HEK293T (cell line): Measurements from ENCODE around the gene GALNT16.

ENCODE experiments used
- CTCF ChIA-PET: fragments of 350-600 bp; formaldehyde crosslinking; extraction: SDS; loops from one replicate; lab custom pipeline; 2021; ENCODE audit warnings: antibody characterized with exemption, inconsistent platforms; lab: Yijun Ruan, JAX
- POLR2A ChIA-PET: fragments of 350-600 bp; formaldehyde crosslinking; extraction: SDS; loops from one replicate; lab custom pipeline; 2020; ENCODE audit warnings: antibody characterized with exemption, inconsistent platforms; lab: Yijun Ruan, JAX
- DNase-seq: peaks from one replicate; pipeline ENCODE4 v3.0.0; 2012; ENCODE audit warnings: mixed read lengths; ENCODE audit errors: extremely low spot score
- ARNT ChIP-seq: fragments of 450-650 bp; IDR thresholded peaks from 2 replicates; pipeline ENCODE4 v1.6.1; 2017; ENCODE audit warnings: mild to moderate bottlenecking
- BHLHE40 ChIP-seq: fragments of 450-650 bp; IDR thresholded peaks from 2 replicates; pipeline ENCODE4 v1.6.1; 2016; ENCODE audit warnings: mild to moderate bottlenecking, moderate library complexity, borderline replicate concordance
- CTBP1 ChIP-seq: fragments of 450-650 bp; IDR thresholded peaks from 2 replicates; pipeline ENCODE4 v1.6.1; 2016; ENCODE audit warnings: borderline replicate concordance
- ELF4 ChIP-seq: fragments of 450-650 bp; IDR thresholded peaks from 2 replicates; pipeline ENCODE4 v1.6.1; 2017; ENCODE audit warnings: antibody characterized with exemption
- FOXA1 ChIP-seq: fragments of 450-650 bp; IDR thresholded peaks from 2 replicates; pipeline ENCODE4 v1.6.1; 2016; ENCODE audit warnings: mild to moderate bottlenecking
- FOXK2 ChIP-seq: fragments of 450-650 bp; IDR thresholded peaks from 2 replicates; pipeline ENCODE4 v1.6.1; 2016; ENCODE audit warnings: mild to moderate bottlenecking
- FOXM1 ChIP-seq: fragments of 450-650 bp; IDR thresholded peaks from 2 replicates; pipeline ENCODE4 v1.6.1; 2017; ENCODE audit warnings: mild to moderate bottlenecking, borderline replicate concordance
- HDGF ChIP-seq: fragments of 450-650 bp; IDR thresholded peaks from 2 replicates; pipeline ENCODE4 v1.6.1; 2017; ENCODE audit warnings: antibody characterized with exemption, borderline replicate concordance
- L3MBTL2 ChIP-seq: fragments of 450-650 bp; conservative IDR thresholded peaks from 2 replicates; pipeline ENCODE4 v1.6.1; 2016; ENCODE audit warnings: mild to moderate bottlenecking
- LEF1 ChIP-seq: fragments of 450-650 bp; IDR thresholded peaks from 2 replicates; pipeline ENCODE4 v1.6.1; 2017; ENCODE audit warnings: mild to moderate bottlenecking, borderline replicate concordance
- NFRKB ChIP-seq: fragments of 450-650 bp; IDR thresholded peaks from 2 replicates; pipeline ENCODE4 v1.6.1; 2016; ENCODE audit warnings: mild to moderate bottlenecking, moderate library complexity
- PKNOX1 ChIP-seq: fragments of 450-650 bp; IDR thresholded peaks from 2 replicates; pipeline ENCODE4 v1.6.1; 2016
- SP1 ChIP-seq: fragments of 450-650 bp; IDR thresholded peaks from 2 replicates; pipeline ENCODE4 v1.6.1; 2017
- SUZ12 ChIP-seq: fragments of 450-650 bp; IDR thresholded peaks from 2 replicates; pipeline ENCODE4 v1.6.1; 2016; ENCODE audit warnings: mild to moderate bottlenecking
- TARDBP ChIP-seq: fragments of 450-650 bp; IDR thresholded peaks from 2 replicates; pipeline ENCODE4 v1.6.1; 2016
- ZNF384 ChIP-seq: fragments of 450-650 bp; IDR thresholded peaks from 2 replicates; pipeline ENCODE4 v1.6.1; 2016

The GALNT16 gene

DNA sequence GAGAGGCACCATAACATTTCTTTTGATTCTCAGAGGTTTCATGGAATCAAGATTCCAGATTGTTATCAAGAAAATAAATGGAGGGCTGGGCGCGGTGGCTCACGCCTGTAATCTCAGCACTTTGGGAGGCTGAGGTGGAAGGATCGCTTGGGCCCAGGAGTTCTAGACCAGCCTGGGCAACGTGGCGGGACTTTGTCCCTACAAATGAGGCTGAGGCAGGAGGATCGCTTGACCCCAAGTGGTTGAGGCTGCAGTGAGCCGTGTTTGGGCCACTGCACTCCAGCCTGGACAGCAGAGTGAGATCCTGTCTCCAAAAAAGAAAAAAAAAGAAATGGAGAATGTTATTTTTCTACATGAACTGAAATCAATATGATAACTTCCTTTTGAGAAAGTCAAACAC, 139.8 kb downstream of the GALNT16 start:
- CTCF ChIA-PET: interaction anchor here (0.6 kb wide), 1 partner anchor 81 kb away, joined by 3 read pairs; no protein-coding TSS in a partner anchor
- TF ChIP-seq CTBP1 (no peak), BHLHE40 (no peak), L3MBTL2 (no peak), FOXA1 (no peak), SP1 (no peak), PKNOX1 (no peak), FOXK2 (no peak), ZNF384 (no peak), TARDBP (no peak), ELF4 (no peak), ARNT (no peak), FOXM1 (no peak), NFRKB (no peak)
- no peak for DNase-seq
- POLR2A ChIA-PET: interaction anchor here (0.6 kb wide), 1 partner anchor 498 kb away, joined by 3 read pairs; no protein-coding TSS in a partner anchor

DNA sequence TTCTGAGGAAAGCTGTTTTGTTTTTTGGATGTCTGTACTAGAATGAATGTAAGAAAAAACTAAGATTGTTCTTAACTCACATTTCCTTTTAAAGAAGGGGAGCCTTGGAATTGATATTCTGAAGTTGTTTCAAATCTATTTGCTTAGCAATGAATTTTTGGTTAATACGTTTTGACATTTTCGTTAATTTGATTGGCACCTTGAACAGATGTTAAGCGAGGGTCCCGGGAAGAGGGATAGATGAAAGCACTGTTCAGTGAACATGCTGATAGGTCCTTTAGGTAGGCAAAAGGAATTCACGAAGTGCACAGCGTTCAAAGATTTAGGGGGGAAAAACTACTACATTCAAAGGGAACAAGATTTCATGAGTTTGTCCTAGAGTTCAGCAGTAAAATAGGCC, 140.2 kb downstream of the GALNT16 start:
- ChIA-PET POLR2A (interaction anchor here (0.6 kb wide), 1 partner anchor 498 kb away, joined by 3 read pairs; no protein-coding TSS in a partner anchor), CTCF (interaction anchor here (0.6 kb wide), 1 partner anchor 80 kb away, joined by 3 read pairs; no protein-coding TSS in a partner anchor)
- TF ChIP-seq ELF4: no peak
- no peak for TF ChIP-seq TARDBP
- TF ChIP-seq SUZ12: no peak
- no peak for TF ChIP-seq SP1
- peak; percentile 74 for TF ChIP-seq PKNOX1
- DNase-seq: no peak

DNA sequence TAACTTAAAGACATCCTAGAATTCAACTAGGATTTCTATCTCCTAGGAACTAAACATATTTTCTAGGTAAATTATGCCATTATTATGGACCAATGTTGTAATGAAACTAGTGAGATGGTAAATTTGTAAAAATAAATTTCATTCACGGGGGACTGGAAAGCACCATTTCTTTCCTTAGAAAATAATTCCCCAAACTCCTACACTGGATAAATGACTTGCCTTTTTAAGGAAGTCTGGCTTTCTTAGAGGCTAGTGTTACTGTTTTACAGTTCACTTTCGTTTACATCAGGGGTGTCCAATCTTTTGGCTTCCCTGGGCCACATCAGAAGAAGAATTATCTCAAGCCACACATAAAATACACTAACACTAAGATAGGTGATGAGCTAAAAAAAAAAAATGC, 141.9 kb downstream of the GALNT16 start:
- TF ChIP-seq ZNF384 (no peak), PKNOX1 (no peak), SUZ12 (no peak), FOXA1 (no peak), FOXK2 (no peak), L3MBTL2 (no peak), TARDBP (no peak), BHLHE40 (no peak), CTBP1 (no peak), SP1 (no peak), ARNT (no peak), NFRKB (no peak), ELF4 (no peak), FOXM1 (no peak), HDGF (no peak), LEF1 (no peak)
- DNase-seq: no peak
- POLR2A ChIA-PET: no interaction called here
- CTCF ChIA-PET: no interaction called here

DNA sequence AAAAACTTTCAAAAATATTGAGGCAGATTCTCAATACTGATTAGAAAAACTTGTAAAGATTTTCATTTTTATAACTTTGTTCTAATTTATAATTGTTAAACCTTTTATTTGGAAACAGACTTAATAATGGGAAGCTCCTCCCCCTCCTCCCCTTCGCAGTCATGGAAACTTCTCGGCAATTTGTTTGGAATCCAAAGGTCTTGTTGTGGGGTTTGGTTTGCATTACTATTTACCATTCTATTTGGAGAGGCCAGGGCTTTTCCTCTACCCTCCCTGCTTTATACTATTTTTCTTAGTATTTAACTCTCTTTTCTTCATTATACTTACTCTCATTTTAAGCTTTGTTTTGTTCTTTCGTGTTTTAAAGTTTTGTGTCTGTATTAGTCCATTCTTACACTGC, 144.5 kb downstream of the GALNT16 start:
- TF ChIP-seq SP1 (no peak), LEF1 (no peak), L3MBTL2 (no peak), CTBP1 (no peak), FOXA1 (no peak)
- DNase-seq: no peak
- ChIA-PET CTCF (interaction anchor here (1.4 kb wide), 1 partner anchor 55 kb away, joined by 3 read pairs; no protein-coding TSS in a partner anchor), POLR2A (no interaction called here)

DNA sequence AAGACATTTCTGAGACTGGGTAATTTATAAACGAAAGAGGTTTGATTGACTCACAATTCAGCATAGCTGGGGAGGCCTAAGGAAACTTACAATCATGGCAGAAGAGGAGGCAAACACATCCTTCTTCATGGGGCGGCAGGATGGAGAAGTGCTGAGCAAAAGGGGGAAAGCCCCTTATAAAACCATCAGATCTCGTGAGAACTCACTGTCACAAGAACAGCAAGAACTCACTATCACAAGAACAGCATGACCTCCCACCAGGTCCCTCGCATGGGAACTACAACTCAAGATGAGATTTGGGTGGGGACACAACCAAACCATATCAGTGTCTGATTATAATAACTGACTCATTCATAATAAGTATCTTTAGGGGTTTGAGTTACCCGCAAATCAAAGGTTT, 144.9 kb downstream of the GALNT16 start:
- CTCF ChIA-PET: no interaction called here
- POLR2A ChIA-PET: no interaction called here
- TF ChIP-seq FOXA1 (no peak), HDGF (no peak)

DNA sequence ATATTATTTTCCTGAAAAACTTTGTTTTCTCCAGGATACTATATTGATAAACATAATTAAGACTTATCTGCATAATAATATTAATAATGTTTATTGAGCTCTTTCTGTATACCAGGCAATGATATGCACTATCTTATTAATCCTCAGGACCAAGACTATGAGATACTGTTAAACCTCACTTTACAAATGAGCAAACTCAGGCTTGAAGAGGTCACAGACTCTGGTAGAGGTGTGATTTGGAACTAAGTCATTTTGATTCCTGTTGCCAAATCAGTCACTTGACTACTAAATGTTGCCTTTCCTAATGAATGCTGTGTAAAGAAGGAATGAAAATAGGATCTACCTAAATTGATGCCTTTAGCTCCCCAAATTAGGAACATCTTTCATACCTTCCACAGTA, 145.8 kb downstream of the GALNT16 start:
- no peak for TF ChIP-seq NFRKB
- POLR2A ChIA-PET: no interaction called here
- no peak for DNase-seq
- CTCF ChIA-PET: no interaction called here

More for the DNA sequence above, 144.9 kb downstream of the GALNT16 start:
- DNase-seq: no peak
